ENCODE data around the gene SELENOM.

The SELENOM gene

GRCh38 chr22:31083377-31083768, 24.0 kb downstream of the SELENOM start:
- intact Hi-C loops (cut with DNase I; ENCODE audit: low total_unique reads), result loop anchor here (2.0 to 5.0 kb wide), 2 partner anchors 46 to 115 kb away; partner anchors contain the start of genes MORC2 and TUG1
- H3K9me3 ChIP-seq, result no peaks in the 10 kb centered on the region
- H3K27me3 ChIP-seq, result no peaks in the 10 kb centered on the region
- H3K36me3 ChIP-seq, result peaks cover 45 to 50% (median 46%) of the 10 kb centered on the region in 3 donors
- peaks cover 0 to 66% (median 57%) of the 10 kb centered on the region in 4 donors for H3K4me1 ChIP-seq
- TF ChIP-seq CTCF (IDR thresholded peaks at IDR 0.05), result no peak
- DNase-seq, result no peak
- H3K4me3 ChIP-seq, result peak overlapping the region; percentile 90 to 92
- H3K27ac ChIP-seq, result peak overlapping the region; percentile 99 to 100

GRCh38 chr22:31082606-31083376, 24.6 kb downstream of the SELENOM start:
- H3K4me1 ChIP-seq, result peaks cover 0 to 62% (median 52%) of the 10 kb centered on the region in 4 donors
- peak overlapping the region; percentile 99 to 100 for H3K27ac ChIP-seq
- TF ChIP-seq CTCF (IDR thresholded peaks at IDR 0.05), result peak; percentile 74 to 78
- no peaks in the 10 kb centered on the region for H3K27me3 ChIP-seq
- H3K36me3 ChIP-seq, result peaks cover 39 to 44% (median 40%) of the 10 kb centered on the region in 3 donors
- intact Hi-C loops (cut with DNase I; ENCODE audit: low total_unique reads), result loop anchor here (2.0 to 5.0 kb wide), 2 partner anchors 45 to 114 kb away; partner anchors contain the start of genes MORC2 and TUG1
- no peaks in the 10 kb centered on the region for H3K9me3 ChIP-seq
- H3K4me3 ChIP-seq, result peak overlapping the region; percentile 90 to 92
- peak; percentile 66 to 92 for DNase-seq

GRCh38 chr22:31081963-31082605, 25.3 kb downstream of the SELENOM start:
- Histone ChIP-seq H3K27me3 (no peaks in the 10 kb centered on the region), H3K36me3 (peaks cover 32 to 37% (median 33%) of the 10 kb centered on the region in 3 donors), H3K4me3 (peak overlapping the region; percentile 90 to 92), H3K27ac (peak overlapping the region; percentile 99 to 100), H3K9me3 (no peaks in the 10 kb centered on the region), H3K4me1 (peaks cover 0 to 55% (median 45%) of the 10 kb centered on the region in 4 donors)
- intact Hi-C loops (cut with DNase I; ENCODE audit: low total_unique reads), result loop anchor here (2.0 to 5.0 kb wide), 2 partner anchors 45 to 113 kb away; partner anchors contain the start of genes MORC2 and TUG1
- DNase-seq, result no peak
- no peak for TF ChIP-seq CTCF (IDR thresholded peaks at IDR 0.05)

- no peaks in the 10 kb centered on the region for H3K9me3 ChIP-seq
- no peaks in the 10 kb centered on the region for H3K27me3 ChIP-seq
- TF ChIP-seq CTCF (IDR thresholded peaks at IDR 0.05), result no peak
- peak; percentile 90 to 96 for DNase-seq
- peaks cover 23 to 29% (median 24%) of the 10 kb centered on the region in 3 donors for H3K36me3 ChIP-seq
- peaks cover 0 to 53% (median 37%) of the 10 kb centered on the region in 4 donors for H3K4me1 ChIP-seq
- intact Hi-C loops (cut with DNase I; ENCODE audit: low total_unique reads), result loop anchor here (5.0 kb wide), 1 partner anchor 44 kb away; no protein-coding TSS in a partner anchor
- H3K27ac ChIP-seq, result peak within 1 kb of the TSS; percentile 99 to 100
- H3K4me3 ChIP-seq, result peak within 1 kb of the TSS; percentile 90 to 92
Observed at GRCh38 chr22:31080848-31081649, 26.3 kb downstream of the SELENOM start, which contains the start of gene SMTN. Gene SMTN (plus strand): TSS chr22:31081318. CDS start chr22:31083259, 1,941 bp downstream.
